Activated CD8-positive, alpha-beta memory T cell treated with anti-CD3 and anti-CD28 coated beads for 48 hours (primary cell): ENCODE results near the gene NDST4.

Experiments used
- DNase-seq, 3 experiments: peaks; one replicate each; pipeline ENCODE4 v3.0.0-alpha.2; 2020; ENCODE audit warnings: low read depth in 2 of 3, low spot score in 2 of 3

The NDST4 gene

DNA sequence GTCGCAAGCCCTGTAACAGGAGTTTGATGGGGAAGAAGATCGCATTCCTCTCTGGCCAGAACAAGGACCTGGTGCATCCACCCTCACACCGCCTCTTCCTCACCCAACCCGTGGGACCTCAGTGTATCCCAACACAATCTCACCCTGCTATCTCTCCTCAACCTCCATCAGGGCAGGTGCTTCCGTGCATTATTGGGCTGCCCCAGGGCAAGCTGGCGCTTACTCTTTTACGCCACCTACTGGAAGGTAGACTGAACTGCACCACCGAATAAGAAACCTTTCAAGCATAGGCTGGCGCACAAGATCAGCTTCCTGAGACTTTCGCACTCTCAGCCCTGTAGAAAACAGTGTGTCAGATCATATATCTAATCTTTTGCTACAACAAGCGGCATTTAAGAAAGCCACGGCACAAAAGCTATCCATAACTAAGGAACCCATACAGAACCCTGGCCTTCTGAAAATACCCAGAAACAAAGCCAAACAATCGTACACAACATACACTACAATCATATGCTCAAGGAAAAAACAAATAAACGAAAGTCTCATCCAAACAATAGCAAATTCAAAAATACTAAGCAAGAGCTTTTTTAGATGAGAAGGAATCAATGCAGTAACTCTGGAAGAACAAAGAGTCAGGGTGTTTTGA is 305.5 kb downstream of the NDST4 start:
- peak in 1 of 3 experiments; percentile 4 for DNase-seq

GRCh38 chr4:114807357-114807756 is 306.1 kb downstream of the NDST4 start:
- no peak for DNase-seq

- DNase-seq: no peak
Observed at GRCh38 chr4:114791976-114792375, 321.4 kb downstream of the NDST4 start.

DNA sequence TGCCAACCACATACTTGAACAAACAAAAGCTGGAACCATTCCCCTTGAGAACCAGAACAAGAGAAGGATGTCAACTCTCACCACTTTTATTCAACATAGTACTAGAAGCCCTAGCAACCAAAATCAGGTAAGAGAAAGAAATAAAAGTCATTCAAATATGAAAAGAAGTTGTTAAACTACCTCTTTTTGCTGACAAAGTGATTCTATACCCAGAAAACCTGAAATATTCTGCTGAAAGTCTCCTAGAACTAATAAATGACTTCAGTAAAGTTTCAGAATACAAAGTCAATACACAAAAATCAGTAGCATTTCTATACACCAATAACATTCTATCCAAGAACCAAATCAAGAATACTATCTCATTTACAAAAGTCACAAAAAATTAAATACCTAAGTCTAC is 327.9 kb downstream of the NDST4 start:
- DNase-seq: no peak

- DNase-seq: no peak
Observed at GRCh38 chr4:114783215-114783595, 330.2 kb downstream of the NDST4 start.

DNA sequence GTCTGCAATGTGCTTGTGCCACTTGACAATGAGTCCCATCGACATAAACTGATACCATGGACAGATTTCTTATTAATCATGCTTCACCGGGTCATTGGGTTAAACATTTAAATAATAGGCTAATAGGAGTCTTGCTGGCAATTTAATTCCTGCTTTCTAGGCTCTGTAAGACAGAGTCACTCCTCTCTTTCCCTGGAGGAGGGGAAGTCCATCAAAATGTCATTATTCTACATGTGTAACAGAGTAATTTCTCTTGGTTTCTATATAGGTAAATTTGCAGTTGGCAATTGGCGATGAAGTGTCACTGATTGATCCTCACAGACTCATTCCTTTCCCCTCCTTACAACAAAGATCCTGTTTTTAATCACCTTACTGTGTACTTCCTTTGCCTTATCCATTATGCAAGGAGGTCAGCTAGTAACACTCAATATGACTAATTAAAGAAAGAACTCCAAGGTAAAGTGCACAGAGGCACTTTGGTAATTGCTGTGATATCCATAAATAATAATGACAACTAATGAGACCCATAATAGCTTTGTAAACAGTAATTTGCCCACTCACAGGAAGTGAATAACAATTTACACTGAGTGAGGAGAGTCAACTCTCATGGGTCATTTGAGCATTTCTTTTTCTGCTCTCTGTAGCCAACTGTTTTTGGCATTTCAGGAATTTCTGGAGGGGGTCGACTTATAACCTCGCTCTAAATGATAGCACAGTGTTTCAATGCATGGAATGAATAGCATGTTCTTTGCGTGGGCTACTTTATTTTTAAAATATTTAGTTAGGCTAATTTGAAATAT is 330.8 kb downstream of the NDST4 start:
- no peak for DNase-seq

GRCh38 chr4:114780205-114780604 is 333.2 kb downstream of the NDST4 start:
- DNase-seq: no peak
